Loucy (cell line): ENCODE data around the gene CPA2.

ENCODE experiments used
- H2AFZ ChIP-seq: fragments of 200-600 bp; sonication (generic); 2 replicates; pipeline ENCODE4 v1.6.0; 2016; ENCODE audit warnings: antibody characterized with exemption, mild to moderate bottlenecking, low read length, moderate library complexity
- H3F3A ChIP-seq: fragments of 200-600 bp; 2 replicates; pipeline ENCODE4 v1.6.0; 2016; ENCODE audit warnings: antibody characterized with exemption, low read depth, mild to moderate bottlenecking
- H3K27me3 ChIP-seq: fragments of 200-600 bp; sonication (generic); 2 replicates; pipeline ENCODE4 v1.6.1; 2014; ENCODE audit warnings: low read length, mild to moderate bottlenecking; ENCODE audit not compliant: insufficient read depth, poor library complexity, severe bottlenecking
- H3K36me3 ChIP-seq: fragments of 200-600 bp; sonication (generic); 2 replicates; pipeline ENCODE4 v1.6.1; 2016; ENCODE audit warnings: low read length; ENCODE audit not compliant: insufficient read depth
- H3K4me1 ChIP-seq: fragments of 200-600 bp; sonication (generic); 2 replicates; pipeline ENCODE4 v1.5.1; 2014; ENCODE audit warnings: low read length, mild to moderate bottlenecking; ENCODE audit not compliant: insufficient read depth, poor library complexity, severe bottlenecking
- H3K4me2 ChIP-seq: fragments of 200-600 bp; sonication (generic); 2 replicates; pipeline ENCODE4 v1.6.0; 2014; ENCODE audit warnings: antibody characterized with exemption, low read length, low read depth, mild to moderate bottlenecking; ENCODE audit not compliant: poor library complexity, severe bottlenecking
- H3K4me3 ChIP-seq: fragments of 200-600 bp; sonication (generic); 2 replicates; pipeline ENCODE4 v1.5.1; 2014; ENCODE audit warnings: low read length, mild to moderate bottlenecking, mixed read lengths; ENCODE audit not compliant: poor library complexity, severe bottlenecking
- H3K79me2 ChIP-seq: fragments of 200-600 bp; sonication (generic); 2 replicates; pipeline ENCODE4 v1.6.1; 2014; ENCODE audit warnings: low read length; ENCODE audit not compliant: insufficient read depth
- H3K9ac ChIP-seq: fragments of 200-600 bp; sonication (generic); 2 replicates; pipeline ENCODE4 v1.6.0; 2014; ENCODE audit warnings: mild to moderate bottlenecking, low read depth, low read length, moderate library complexity; ENCODE audit not compliant: poor library complexity, severe bottlenecking
- H3K9me2 ChIP-seq: fragments of 200-600 bp; sonication (generic); replicated peaks from 2 replicates; pipeline ENCODE4 v1.6.1; 2016; ENCODE audit warnings: low read depth, low read length, mixed read lengths
- H3K9me3 ChIP-seq: fragments of 200-600 bp; sonication (generic); 2 replicates; pipeline ENCODE4 v1.6.1; 2014; ENCODE audit warnings: mild to moderate bottlenecking, antibody characterized with exemption, low read length, low read depth; ENCODE audit not compliant: insufficient read depth
- H4K20me1 ChIP-seq: fragments of 200-600 bp; sonication (generic); 2 replicates; pipeline ENCODE4 v1.6.0; 2014; ENCODE audit warnings: antibody characterized with exemption, low read length, mild to moderate bottlenecking; ENCODE audit not compliant: insufficient read depth, poor library complexity, severe bottlenecking
- CTCF ChIP-seq: fragments of 200-600 bp; sonication (generic); conservative IDR thresholded peaks from 2 replicates; pipeline ENCODE4 v1.5.1; 2014; ENCODE audit warnings: mild to moderate bottlenecking, antibody characterized with exemption, low read length
- EZH2phosphoT487 ChIP-seq: fragments of 200-600 bp; IDR thresholded peaks from 2 replicates; pipeline ENCODE4 v1.6.1; 2018; ENCODE audit warnings: antibody characterized with exemption, mild to moderate bottlenecking, moderate library complexity, borderline replicate concordance

CPA2 gene

GRCh38 chr7:130254555-130254954 is 12.1 kb upstream of the CPA2 start:
- no peaks in the 10 kb centered on the region for H3K36me3 ChIP-seq
- TF ChIP-seq CTCF (no peak), EZH2phosphoT487 (no peak)
- no peak overlapping the region for H3K9ac ChIP-seq
- H3K9me3 ChIP-seq = no peaks in the 10 kb centered on the region
- no peaks in the 10 kb centered on the region for H3K9me2 ChIP-seq
- H2AFZ ChIP-seq = no peak overlapping the region
- H3K27me3 ChIP-seq = no peaks in the 10 kb centered on the region
- no peaks in the 10 kb centered on the region for H4K20me1 ChIP-seq
- H3K4me2 ChIP-seq = no peak overlapping the region
- H3K79me2 ChIP-seq = no peaks in the 10 kb centered on the region
- no peak overlapping the region for H3K4me3 ChIP-seq
- H3F3A ChIP-seq = no peaks in the 10 kb centered on the region
- no peaks in the 10 kb centered on the region for H3K4me1 ChIP-seq

GRCh38 chr7:130256704-130257103 is 10.0 kb upstream of the CPA2 start:
- TF ChIP-seq CTCF (no peak), EZH2phosphoT487 (no peak)
- no peak overlapping the region for H3K4me2 ChIP-seq
- H3K9me3 ChIP-seq = no peaks in the 10 kb centered on the region
- H3K4me3 ChIP-seq = no peak overlapping the region
- H3F3A ChIP-seq = no peaks in the 10 kb centered on the region
- H3K36me3 ChIP-seq = no peaks in the 10 kb centered on the region
- H4K20me1 ChIP-seq = no peaks in the 10 kb centered on the region
- no peaks in the 10 kb centered on the region for H3K4me1 ChIP-seq
- H2AFZ ChIP-seq = peak overlapping the region; percentile 51
- no peak overlapping the region for H3K9ac ChIP-seq
- no peaks in the 10 kb centered on the region for H3K79me2 ChIP-seq
- H3K9me2 ChIP-seq = no peaks in the 10 kb centered on the region
- no peaks in the 10 kb centered on the region for H3K27me3 ChIP-seq

GRCh38 chr7:130258494-130259078 is 8.1 kb upstream of the CPA2 start:
- H3F3A ChIP-seq = no peaks in the 10 kb centered on the region
- no peaks in the 10 kb centered on the region for H3K79me2 ChIP-seq
- no peak overlapping the region for H3K4me2 ChIP-seq
- no peak overlapping the region for H3K4me3 ChIP-seq
- no peak overlapping the region for H3K9ac ChIP-seq
- H3K27me3 ChIP-seq = no peaks in the 10 kb centered on the region
- H4K20me1 ChIP-seq = no peaks in the 10 kb centered on the region
- H2AFZ ChIP-seq = no peak overlapping the region
- no peaks in the 10 kb centered on the region for H3K9me3 ChIP-seq
- H3K9me2 ChIP-seq = no peaks in the 10 kb centered on the region
- H3K36me3 ChIP-seq = no peaks in the 10 kb centered on the region
- TF ChIP-seq EZH2phosphoT487 = no peak
- TF ChIP-seq CTCF = no peak
- H3K4me1 ChIP-seq = peaks cover 12% of the 10 kb centered on the region
